ENCODE results near the gene BAAT.
"Not testable (repeated sequence)": the region's sequence is repeated elsewhere in the genome, so short reads cannot be mapped to it uniquely, and the experiment has no call there.

The BAAT gene

DNA sequence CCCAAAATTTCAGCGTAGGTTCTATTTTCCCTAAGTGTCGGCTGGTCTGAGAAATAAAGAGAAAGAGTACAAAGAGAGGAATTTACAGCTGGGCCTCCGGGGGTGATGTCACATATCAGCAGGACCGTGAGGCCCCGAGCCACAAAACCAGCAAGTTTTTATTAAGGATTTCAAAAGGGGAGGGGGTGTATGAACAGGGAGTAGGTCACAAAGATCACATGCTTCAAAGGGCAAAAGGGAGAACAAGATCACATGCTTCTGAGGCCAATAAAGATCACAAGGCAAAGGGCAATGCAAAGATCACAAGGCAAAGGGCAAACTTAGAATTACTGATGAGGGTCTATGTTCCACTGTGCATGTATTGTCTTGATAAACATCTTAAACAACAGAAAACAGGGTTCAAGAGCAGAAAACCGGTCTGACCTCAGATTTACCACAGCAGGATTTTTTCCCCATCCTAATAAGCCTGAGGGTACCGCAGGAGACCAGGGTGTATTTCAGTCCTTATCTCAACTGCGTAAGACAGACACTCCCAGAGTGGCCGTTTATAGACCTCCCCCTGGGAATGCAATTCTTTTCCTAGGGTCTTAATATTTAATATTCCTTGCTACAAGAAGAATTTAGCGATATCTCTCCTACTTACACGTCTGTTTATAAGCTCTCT, at the start of gene BAAT:
BAAT (minus strand) TSS at position 134 of the 664 bp plus-strand sequence. CDS start 13,602 bp downstream, outside the sequence.
- not testable (repeated sequence) for DNase-seq

DNA sequence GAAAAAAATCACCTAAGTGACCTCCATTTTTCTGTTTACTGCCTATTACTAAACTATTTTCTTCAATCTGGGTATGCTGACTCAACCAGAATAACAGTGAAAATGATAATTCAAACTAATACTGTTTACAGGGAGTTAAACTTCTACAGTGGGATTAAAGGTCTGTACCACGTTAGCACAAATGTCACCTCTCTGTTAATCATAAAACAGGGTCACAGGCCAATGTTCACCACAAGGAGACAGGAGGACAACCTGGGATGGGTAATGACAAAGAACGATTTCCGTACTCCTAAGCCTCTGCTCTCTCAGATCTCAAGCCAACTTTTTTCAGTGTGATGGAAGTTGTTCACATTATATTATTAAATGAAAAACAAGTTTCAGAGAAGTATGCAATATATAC, 48.4 kb upstream of the BAAT start:
- DNase-seq: no peak

DNA sequence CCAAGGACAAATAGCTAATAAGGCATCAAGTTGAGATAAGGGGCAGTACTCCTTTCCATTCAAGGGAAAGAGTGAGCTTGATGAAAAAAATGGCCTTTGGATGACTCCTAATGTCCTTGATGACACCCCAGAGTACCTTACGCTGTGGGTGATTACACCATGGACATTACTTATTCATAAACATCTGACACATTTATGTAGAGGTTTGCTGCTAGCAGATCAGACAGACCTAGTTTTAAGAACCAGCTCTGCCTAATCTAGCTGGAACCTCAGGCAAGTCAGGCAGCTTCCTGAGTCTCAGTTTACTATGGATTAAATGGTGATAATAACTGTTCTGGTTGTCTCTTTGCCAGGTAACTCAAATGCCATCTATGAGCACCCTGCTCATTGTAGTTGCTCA, 47.9 kb upstream of the BAAT start:
- no peak for DNase-seq

DNA sequence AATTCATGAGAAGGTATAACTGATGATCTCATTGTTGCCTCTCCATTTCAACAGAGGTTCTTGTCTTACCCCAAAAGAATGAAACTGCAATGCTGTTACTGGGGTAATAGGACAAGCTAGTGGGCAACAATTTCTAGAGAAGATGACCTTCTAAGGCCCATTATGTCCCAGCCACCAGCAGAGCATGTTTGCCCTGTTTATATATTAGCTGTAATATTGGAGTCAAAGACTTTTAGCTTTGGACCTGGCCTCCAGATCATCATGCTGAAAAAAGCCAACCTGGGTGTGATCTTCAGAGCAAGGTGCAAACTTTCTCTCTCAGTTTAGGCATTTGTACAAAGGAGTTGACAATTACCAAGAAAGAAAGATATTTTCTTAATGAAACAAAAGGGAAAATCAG, 47.4 kb upstream of the BAAT start:
- no peak for DNase-seq

DNA sequence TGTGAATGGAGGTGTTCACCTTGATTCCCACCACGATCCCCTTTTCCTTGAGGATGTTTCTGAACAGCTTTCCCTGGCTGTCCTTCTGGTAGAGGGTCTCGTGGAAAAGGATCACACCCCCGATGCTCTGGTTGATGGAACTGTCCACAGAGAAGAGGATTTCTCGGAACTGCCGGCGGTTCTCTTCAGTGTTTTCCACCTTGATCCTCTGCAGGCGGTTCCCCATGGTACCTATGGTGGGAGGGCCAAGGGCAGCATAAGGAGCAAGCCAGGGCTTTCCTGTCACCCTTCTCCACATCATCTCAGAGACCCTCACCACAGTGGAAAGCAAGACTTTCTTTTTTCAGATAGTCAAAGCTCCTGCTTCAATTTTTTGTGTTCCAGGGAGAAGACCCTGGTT, 44.9 kb upstream of the BAAT start:
- DNase-seq: no peak

DNA sequence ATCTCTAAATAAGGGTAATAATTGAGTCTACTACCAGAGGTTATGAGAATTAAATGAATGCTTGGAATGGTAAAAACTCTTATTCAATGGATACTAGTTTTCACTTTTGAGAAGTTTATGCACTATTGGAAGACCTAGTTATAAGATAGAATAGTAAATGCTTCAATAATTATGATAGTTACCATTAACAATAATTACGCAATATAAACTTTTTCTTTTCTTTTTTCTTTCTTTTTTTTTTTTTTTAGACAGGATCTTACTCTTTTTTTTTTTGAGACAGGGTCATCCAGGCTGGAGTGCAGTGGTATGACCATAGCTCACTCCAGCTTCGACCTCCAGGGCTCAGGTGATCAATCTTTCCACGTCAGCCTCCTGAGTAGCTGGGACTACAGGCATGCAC, 44.1 kb upstream of the BAAT start:
- DNase-seq: no peak

DNA sequence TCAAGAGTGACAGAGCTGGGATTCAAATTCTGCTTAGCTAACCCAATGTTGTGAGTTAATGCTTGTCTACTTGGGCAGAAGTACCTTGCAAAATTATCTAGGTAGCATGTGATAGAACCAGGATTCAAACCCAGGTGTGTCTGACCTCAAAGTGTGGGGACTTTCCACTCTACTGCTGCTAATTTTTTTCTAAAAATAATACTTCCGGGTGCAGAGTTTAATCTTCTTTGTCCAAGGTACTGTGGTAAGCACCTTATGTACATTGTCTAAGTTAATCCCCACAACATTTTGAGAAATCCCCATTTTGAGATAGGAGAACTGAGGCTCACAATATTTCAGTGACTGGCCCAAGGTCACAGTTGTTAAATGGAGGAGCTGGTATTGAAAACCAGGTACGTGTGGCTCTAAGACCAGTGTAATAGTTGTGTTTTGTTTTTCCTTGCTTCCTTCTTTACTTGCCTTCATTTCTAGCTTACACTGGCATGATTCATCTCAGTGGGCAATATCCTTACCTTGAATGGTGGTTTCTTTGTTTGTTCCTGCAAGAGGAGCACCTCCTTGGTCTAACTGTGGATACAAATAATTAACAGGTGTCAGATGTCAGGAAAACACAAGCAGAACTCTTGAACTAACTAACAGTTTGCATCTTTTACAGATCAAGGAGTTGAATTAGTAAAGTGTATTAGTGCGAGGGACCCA, 43.3 kb upstream of the BAAT start:
- DNase-seq: no peak

DNA sequence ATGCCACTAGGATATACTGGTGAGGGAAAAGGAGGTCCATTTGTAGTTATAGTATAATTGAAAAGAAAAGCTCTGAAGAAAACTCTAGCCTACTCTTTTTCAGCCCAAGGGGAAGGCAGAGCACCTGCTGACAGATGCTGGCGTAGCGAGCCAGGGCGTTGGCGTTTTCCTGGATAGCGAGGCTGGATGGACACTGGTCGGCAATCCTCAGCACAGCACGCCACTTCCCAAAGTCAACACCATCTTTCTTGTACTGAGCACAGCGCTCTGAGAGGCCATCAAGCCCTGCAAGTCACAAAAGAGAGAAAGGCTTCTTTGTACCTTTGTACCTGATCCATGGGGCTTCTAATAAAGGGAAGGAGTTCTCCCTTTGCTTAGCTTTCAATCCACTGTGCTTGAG, 42.6 kb upstream of the BAAT start:
- DNase-seq: no peak

DNA sequence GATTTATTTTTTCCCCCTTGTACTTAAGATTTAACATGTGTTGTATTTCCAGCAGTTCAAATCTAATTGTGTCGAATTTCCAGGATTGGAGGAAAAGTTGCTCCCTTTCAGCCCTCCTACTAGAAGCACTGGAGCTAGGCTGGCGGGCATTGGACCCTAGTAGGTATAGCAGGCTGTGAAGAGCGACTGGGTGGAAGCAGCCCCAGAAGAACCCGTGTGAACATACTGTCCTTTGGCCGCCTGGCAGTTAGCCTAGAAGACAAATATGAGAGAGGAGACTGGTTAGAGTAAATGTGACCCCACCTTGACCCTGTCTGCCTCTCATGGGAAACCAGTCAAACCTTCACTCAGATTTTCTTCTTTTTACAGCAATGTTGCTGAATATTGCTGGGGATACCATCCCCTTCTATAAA, 36.9 kb upstream of the BAAT start:
- DNase-seq: no peak

DNA sequence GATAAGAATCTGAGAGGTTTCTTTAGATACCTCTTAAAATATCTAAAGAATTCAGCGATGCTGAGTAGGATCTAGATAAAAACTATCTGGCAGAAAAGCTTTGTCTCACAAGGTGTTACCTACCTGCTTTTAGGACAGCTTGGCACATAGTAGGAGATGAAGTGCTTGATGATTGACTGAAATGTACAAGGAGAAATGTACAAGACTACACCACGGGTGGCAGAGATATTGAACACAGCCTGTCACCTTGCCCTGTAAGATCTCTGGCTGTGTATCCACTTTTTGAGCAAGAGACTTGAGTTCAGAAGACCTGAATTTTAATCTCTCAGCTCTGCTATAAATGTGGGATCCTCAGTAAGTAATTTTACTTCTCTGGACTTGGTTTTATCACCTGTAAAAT, 35.1 kb upstream of the BAAT start:
- DNase-seq: no peak

DNA sequence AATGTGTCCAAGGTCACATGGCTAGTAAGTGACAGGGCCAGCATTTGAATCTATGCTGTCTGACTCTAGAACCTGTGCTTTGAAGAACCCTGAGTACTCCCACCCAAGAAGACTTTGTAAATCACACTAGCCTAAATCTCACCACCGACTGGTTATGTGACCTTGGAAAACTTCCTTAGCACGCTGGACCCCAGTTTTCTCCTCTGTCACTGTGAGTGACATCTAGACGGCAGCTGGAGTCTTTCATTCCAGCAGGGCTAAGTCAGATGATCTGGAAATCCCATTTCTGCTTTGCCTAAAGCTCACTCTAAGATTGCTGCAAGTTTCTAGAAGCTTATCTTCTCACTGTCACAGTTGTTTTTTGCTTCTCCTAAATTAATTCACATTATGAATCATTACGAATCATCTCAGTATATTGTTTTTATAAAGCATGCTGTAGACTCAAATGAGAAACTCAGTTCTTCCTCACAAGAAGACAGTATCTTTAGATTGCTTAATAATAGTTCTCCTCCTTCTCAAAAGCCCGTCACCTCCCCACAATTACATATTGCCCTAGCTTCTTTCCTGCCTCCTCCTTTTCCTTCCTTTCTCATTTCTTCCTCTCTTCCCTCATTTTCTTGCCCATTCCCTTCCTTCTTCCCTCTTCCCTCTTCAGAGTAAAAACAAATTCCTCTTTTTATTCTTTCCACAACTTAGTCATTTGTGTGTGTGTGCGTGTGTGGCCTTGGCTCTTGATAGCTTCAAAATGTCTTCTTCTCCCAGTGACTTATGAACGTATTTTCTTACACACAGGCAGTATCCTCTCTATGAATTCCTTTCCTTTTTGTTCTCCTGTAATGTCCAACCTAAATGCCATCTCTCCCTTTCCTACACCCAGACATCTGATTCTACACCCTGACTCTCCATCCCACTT, 34.0 kb upstream of the BAAT start:
- no peak for DNase-seq

DNA sequence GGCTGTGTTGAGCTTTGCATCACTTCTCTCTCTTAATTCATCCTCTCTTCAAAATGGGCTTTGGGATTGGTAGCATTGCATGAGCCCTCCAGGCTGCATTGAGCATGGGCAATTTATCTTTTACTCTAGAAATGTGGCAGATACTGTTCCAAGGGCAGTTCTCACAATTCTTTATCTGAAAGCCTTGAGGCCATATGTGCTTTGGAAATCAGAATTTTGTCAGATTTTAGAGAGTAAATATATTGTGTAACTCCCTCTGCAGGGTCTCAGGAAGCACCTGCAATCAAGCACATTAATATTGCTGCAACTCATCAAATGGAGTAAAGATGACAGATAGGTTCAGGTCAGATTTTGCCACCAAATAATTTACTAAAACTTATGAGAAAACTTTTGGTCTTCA, 33.2 kb upstream of the BAAT start:
- no peak for DNase-seq

DNA sequence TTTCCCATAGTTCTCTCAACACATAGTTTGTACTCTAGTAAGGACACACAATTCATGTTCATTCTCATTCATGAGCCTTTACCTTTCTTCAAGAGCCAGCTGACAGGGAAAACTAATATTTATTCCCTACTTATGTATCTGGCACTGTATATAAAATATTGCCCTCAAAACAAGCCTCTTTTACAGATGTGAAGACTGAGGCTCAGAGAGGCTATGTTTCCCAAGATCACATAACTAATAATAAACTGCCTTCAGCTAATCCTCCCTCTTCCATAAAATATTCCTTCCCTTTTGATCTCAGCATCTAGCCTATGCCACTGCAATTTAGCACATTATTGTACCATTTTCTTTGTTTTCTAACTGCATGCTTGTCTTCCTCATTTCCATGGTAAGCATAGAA, 32.6 kb upstream of the BAAT start:
- DNase-seq: no peak

DNA sequence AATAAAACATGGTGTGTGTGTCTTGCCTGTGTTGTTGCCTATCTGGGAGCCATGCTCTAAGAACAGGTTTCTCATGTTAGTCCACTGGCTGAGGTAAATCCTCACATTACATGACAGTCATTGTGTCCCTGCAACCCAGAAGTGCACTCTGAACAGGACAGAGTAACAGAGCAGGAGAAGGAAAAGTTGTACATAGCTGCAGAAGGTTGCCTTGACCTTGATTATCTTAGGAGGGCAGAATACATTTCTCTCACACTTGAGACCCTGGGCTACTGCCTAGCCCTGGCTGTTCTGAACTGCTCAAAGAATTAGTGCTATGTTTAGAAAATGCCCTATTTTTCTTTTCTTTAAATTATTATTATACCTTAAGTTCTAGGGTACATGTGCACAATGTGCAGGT, 30.8 kb upstream of the BAAT start:
- DNase-seq: no peak

DNA sequence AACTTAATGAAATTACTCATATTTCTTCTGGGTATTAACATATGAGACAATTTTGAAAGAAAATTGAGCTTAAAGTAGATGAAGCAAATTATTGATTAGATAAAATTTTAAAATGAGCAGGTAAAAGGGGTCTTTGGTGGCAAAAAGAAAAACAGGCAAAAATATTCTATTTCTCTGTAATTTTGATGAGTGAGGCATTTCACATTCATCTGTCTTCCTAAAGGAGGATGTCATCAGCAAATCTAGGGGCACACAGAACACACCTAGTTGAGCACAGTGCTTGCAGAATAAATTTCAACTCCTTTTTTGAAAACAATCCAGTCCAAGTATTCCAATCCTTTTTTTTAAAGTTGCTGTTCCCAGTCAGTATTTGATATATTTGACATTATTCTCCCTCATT, 30.0 kb upstream of the BAAT start:
- no peak for DNase-seq

DNA sequence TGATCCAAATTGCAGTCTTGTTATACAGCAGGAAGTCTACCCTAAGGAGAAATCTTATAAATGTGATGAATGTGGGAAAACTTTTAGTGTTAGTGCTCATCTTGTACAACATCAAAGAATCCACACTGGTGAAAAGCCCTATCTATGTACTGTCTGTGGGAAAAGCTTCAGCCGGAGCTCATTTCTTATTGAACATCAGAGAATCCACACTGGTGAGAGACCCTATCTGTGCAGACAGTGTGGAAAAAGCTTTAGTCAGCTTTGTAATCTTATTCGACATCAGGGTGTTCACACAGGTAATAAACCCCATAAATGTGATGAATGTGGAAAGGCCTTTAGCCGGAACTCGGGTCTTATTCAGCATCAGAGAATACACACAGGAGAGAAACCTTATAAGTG, 24.3 kb upstream of the BAAT start:
- DNase-seq: no peak

DNA sequence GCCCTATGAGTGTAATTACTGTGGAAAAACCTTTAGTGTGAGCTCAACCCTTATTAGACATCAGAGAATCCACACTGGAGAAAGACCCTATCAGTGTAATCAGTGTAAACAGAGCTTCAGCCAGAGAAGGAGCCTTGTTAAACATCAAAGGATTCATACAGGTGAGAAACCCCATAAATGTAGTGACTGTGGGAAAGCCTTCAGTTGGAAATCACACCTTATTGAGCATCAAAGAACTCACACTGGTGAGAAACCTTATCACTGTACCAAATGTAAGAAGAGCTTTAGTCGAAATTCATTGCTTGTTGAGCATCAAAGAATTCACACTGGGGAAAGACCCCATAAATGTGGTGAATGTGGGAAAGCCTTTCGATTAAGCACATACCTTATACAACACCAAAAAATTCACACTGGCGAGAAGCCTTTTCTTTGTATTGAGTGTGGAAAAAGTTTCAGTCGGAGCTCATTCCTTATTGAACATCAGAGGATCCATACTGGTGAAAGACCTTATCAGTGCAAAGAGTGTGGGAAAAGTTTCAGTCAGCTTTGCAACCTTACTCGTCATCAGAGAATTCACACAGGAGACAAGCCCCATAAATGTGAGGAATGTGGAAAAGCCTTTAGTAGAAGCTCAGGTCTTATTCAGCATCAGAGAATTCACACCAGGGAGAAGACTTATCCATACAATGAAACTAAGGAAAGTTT, 23.7 kb upstream of the BAAT start:
- no peak for DNase-seq

DNA sequence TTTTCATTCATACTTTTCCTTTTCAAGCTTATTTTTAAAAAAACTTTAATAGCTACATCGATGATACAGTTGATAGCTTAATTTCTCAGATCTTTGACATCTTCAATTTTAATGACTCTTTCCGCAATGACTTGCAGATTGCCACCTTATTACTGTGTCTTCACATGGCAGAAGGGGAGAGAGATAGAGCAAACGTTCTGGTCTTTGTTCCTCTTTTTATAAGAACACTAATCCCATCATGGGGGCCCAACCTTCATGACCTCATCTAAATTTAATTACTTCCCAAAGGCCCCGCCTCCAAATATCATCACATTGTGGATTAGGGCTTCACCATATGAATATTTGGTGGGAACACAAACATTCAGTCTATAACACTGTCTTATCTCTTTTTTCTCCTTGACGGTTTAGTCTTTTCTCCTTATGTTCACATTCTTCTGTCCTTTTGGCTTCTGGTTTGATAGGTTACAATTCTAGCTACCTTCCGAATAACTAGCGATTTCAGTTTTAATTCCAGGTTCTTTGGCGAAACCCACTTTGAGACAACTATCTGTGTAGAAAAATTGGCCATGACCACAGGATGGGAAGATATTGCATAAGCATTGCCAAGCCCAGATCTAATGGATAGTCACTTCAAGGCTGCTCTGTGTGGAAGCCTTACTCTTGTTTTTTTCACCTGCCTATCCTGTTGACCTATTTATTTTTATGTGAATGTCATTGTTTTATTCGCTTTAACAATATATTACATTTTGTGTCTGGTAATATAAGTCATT, 18.9 kb upstream of the BAAT start:
- DNase-seq: no peak

DNA sequence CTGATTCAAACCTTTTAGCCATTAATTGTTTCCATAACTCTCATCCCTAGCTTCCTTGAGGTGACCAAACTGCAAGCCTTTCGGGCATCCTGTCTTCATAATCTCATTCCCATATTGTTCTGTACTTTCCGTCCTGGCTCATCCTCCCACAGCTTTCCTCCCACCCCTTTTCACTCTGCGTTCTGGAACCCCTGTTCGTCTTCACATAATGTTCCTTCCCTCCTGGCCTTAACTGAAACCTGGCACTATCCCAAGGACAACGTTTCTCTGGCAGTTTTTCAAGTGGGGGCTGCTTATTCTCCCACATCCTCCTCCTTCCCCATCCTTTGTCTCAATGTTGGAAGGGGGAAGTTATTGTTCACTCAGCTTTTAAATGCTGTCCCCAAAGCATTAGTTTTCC, 15.3 kb upstream of the BAAT start:
- DNase-seq: no peak

DNA sequence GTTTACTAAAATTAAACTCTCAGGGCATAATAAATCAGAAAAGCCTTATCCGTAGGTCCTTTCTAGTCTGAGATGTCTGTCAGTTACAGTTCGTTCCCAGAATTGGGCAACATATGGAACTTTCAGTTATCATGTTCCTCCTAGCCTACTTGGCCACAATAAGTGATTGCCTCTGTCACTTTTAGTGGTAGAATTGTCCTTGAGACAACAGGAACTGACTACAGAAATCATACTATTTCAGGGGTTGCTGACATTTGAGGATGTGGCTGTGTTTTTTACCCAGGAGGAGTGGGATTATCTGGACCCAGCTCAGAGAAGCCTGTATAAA, 14.8 kb upstream of the BAAT start:
- no peak for DNase-seq

DNA sequence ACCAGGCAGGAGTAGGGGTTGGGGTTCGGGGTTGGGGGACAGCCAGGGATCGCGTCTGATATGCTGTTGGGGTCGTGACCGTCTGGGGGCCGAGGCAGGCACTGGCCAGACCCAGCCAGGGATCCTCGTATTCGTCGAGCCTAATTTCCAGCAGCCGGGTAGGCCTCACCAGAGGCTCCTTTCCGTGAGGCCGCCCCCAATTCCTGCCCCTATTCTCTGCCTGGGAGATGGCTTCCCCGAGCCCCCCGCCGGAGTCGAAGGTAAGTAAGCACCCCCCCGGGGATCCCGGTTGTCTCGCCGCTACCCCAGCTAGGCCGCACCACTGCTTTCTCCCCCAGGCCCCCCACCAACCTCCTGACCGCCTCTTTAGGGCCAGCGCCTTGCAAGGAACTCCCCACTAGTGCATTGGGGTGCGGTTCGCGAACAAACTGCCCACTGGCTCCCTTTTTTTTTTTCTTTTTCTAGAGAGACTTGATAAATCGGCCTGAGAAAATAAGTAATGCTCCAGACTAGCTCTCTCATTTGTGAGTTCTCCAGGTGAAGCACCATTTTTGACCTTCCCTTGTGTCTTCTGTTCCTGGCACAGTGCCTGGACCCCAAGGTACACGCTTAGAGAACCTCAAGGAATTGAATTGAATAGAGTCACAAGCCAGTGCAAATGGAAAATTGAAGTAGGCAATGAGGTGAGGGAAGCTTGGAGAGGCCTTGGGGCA, 14.3 kb upstream of the BAAT start:
- DNase-seq: no peak

Measured in activated effector memory CD4-positive, alpha-beta T cell treated with Interleukin-2 at 50 U/mL for 16 hours (primary cell).